ENCODE results near the gene PARD3.
"Not testable (repeated sequence)": the region's sequence is repeated elsewhere in the genome, so short reads cannot be mapped to it uniquely, and the experiment has no call there.

- TF ChIP-seq, protein P1, sequence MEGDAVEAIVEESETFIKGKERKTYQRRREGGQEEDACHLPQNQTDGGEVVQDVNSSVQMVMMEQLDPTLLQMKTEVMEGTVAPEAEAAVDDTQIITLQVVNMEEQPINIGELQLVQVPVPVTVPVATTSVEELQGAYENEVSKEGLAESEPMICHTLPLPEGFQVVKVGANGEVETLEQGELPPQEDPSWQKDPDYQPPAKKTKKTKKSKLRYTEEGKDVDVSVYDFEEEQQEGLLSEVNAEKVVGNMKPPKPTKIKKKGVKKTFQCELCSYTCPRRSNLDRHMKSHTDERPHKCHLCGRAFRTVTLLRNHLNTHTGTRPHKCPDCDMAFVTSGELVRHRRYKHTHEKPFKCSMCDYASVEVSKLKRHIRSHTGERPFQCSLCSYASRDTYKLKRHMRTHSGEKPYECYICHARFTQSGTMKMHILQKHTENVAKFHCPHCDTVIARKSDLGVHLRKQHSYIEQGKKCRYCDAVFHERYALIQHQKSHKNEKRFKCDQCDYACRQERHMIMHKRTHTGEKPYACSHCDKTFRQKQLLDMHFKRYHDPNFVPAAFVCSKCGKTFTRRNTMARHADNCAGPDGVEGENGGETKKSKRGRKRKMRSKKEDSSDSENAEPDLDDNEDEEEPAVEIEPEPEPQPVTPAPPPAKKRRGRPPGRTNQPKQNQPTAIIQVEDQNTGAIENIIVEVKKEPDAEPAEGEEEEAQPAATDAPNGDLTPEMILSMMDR (IDR thresholded peaks at IDR 0.05) = not testable (repeated sequence)
- not testable (repeated sequence) for TF ChIP-seq EZH2phosphoT487, EZH2 (IDR thresholded peaks at IDR 0.05)
These were observed 64.3 kb downstream of the PARD3 start for GRCh38 chr10:34750795-34751194.

All from neural progenitor cell (in vitro differentiated cells).